Stimulated activated CD8-positive, alpha-beta memory T cell treated with anti-CD3 and anti-CD28 coated beads, Interleukin-15, amount 100 ng/mL, for 4 hours (primary cell): ENCODE measurements around the gene CLEC16A.
"Not testable (repeated sequence)": the region's sequence is repeated elsewhere in the genome, so short reads cannot be mapped to it uniquely, and the experiment has no call there.

Source experiments
- DNase-seq, 2 donors: peaks; one replicate each; pipeline ENCODE4 v3.0.0-alpha.2; 2020; ENCODE audit warnings: low read depth in 2 of 2

CLEC16A gene

DNA sequence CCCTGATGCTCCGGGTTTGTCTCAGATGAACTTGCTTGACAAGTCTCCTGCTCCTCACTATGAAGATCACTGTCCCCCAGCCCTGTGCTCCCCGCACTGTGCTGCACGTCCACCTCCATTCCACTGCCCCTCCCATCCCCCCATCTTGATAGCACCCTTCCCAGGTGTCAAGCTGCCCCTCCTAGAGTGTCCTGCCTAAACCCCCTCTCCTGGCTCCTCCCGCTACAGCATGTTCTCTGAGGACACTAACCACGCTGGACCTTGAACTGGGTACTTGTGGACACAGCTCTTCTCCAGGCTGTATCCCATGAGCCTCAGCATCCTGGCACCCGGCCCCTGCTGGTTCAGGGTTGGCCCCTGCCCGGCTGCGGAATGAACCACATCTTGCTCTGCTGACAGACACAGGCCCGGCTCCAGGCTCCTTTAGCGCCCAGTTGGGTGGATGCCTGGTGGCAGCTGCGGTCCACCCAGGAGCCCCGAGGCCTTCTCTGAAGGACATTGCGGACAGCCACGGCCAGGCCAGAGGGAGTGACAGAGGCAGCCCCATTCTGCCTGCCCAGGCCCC lies 20.6 kb upstream of the CLEC16A start:
- no peak for DNase-seq

DNA sequence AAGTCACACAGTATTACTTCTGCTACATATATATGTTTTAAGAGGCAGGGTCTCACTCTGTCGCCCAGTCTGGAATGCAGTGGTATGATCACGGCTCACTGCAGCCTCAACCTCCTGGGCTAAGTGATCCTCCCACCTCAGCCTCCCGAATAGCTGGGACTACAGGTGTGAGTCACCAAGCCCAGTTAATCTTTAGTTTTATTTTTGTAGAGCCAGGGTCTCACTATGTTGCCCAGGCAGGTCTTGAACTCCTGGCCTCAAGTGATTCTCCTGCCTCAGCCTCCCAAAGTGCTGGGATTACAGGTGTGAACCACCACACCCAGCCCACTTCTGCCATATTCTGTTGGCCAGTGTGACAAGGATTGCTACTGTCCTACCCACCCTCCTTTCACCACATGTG lies 19.1 kb upstream of the CLEC16A start:
- DNase-seq = not testable (repeated sequence)

DNA sequence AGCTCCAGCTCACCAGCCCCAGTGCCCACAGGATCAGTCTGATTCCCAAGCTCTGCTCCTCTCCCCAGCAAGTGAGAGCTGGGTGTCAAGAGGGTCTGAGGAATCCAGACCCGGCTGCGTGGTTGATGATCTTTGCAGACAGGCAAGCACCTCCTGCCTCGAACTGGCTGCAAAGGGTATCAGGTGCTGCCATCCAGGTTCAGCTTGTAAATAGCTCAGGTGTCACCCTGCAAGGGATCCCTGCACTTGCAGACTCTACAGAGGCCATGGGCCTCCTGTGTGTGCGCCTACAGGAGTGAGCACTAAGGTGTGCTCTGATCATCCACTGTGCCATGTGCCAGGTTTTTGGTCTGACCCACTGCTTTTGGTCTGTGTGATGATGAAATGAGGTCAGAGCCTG lies 18.3 kb upstream of the CLEC16A start:
- DNase-seq = no peak

DNA sequence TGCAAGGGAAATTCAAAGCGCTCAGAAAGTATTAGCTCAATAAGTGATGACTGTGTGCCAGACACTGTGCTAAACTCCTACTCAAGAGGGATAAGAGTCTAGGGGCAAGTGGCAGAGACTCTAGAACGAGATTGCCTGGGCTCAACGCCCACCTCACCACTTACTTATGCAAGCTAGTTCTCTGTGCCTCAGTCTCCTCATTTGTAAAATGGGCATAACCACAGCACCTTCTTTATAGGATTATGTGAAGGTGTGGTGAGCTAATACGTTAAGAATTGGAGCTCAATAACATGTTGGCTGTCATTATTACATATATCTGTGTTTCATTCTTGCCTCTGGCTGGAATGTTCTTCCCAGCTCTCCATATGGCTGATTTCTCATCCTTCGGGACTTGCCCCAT lies 17.5 kb upstream of the CLEC16A start:
- DNase-seq = no peak

DNA sequence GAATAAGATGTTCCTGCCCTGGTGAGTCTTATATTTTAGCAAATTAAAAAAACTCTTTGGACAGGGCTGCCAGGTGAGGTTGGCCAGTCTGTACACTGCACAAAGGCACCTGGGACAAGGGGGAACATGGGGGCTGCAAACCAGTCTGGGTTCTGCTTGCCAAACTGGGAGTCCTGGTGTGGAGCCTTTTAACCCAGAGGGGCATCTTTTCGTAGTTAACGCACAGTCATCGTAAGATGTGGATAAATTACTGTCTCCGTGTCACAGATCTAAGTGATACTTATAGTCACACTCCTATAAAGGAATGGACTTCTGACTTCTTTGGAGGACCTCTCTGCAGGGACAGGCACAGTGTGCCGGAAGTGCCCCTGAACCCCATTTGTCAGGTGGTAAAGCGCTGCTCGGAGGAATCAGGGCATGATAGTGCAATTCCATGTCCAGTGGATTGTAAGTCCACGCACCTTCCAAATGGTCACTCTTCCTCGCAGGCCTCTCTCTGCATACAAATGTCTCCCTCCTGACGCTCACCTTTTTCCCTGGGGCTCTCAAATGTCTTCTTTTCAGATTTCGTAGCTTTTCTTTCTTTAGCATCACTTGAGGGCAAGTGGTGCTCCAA lies 16.8 kb upstream of the CLEC16A start:
- DNase-seq = no peak

DNA sequence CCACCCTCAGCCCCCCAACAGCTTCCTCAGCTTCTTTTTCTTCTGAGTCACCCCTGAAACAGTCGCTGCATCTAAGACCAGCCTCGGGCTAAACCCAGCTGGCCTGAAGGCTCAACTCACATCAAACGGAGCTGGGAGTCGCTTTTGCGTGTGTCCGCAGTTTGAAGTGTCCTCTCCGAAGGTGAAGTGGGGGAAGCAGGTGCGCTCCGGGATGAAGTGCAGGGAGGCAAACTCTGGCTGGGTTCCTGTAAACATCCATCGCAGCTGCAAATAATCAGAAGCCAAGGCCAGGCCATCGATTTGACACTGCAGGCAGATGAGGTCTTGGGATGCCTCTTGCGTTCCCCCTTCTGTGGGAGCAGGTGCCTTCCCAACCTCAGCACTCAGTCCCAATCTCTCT lies 15.3 kb upstream of the CLEC16A start:
- DNase-seq = not testable (repeated sequence)

DNA sequence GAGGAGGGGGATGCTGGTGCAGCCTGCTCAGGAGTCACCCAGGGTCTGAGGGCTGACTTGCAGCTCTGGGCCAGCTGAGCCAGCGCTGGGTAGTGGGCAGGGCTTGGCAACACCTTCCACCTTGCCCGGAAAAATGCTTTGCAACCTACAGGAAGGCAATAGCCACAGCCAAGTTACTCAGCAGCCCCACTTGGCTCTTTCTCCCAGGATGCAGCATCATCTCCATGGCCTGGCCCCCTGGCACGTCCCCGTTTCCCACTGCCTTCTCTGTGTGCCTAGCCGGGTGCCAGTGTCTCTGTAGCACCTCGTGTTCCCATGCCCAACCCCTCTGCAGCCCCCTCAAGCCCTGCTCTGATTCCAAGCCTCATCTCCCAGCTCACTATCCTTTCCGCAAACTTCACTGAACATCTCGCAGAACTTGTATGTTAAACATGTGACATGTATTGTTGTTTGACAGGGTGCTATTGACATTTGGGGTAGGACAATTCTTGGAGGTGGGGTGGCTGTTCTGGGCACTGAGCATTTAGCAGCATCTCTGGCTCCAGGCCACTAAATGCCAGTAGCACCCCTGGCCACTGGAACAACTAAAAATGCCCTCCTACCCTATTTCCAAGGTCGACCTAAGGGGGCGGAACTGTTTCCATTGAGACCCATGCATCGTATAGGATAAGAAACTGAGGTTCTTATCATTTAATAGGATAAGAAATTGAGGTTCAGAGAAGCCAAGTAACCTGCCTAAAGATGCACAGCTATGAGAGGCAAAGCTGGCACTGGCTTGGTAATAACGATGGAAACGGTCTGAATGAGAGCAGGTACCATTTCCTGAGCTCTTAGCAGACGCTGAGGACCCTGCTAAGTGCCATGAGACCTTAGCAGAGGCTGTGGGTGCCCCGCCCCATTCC lies 14.3 kb upstream of the CLEC16A start:
- no peak for DNase-seq

DNA sequence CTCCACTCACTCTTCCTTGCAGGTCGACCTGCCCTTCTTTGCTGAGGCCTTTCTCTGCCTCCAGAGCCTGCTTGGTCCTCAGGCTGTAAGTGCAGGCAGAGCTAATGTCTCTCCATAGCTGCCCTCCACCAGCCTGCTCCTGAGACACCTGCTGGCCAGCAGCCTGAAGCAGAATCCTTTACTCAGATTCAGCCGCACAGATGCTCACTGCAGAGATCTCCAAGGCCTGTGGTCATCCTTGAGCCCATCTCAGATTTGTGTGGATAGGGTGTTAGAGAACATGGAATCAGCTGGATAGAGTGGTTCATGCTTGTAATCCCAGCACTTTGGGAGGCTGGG lies 13.6 kb upstream of the CLEC16A start:
- no peak for DNase-seq

DNA sequence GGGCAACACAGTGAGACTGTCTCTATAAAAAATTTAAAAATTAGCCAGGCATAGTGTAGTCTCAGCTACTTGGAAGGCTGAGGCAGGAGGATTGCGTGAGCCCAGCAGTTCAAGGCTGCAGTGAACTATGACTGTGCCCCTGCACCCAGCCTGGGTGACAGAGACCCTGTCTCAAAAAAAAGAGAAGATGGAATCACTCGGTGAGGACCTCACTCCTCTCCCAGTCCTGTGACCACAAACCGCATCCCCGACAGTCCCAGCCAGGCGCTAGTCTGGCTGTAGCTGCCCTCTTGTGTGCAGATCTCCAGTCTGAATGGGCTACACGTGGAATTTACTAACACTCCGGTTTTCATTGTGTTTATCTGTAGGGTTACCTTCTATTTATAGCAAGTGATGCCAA lies 13.2 kb upstream of the CLEC16A start:
- DNase-seq = no peak

DNA sequence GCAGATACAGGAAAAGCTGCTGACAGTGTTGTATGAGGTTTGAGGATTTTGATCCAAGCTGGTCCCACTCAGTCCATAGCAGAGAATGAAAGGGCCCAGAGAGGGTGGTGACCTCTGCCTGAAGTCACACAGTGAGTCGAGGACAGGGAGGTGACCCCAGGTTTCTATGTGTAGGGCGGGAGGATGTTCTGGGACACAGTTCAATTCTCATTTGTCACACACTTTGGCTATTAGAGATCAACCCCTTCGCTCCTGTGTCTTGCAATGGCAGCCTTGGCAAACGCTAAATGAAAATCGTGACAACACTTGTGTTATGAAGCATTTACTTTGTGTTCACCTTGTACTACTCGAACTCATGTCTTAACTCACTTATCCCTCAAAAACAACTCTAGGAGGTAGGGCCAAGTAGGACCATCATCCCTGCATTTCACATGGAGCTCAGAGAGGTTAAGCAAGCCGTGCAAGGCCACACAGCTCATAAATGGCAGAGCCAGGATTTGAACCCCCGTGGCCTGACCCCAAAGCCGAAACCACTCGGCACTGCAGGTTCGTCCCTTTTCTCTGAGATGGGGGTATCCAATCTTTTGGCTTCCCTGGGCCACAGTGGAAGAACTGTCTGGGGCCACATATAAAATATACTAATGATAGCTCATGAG lies 12.3 kb upstream of the CLEC16A start:
- no peak for DNase-seq

DNA sequence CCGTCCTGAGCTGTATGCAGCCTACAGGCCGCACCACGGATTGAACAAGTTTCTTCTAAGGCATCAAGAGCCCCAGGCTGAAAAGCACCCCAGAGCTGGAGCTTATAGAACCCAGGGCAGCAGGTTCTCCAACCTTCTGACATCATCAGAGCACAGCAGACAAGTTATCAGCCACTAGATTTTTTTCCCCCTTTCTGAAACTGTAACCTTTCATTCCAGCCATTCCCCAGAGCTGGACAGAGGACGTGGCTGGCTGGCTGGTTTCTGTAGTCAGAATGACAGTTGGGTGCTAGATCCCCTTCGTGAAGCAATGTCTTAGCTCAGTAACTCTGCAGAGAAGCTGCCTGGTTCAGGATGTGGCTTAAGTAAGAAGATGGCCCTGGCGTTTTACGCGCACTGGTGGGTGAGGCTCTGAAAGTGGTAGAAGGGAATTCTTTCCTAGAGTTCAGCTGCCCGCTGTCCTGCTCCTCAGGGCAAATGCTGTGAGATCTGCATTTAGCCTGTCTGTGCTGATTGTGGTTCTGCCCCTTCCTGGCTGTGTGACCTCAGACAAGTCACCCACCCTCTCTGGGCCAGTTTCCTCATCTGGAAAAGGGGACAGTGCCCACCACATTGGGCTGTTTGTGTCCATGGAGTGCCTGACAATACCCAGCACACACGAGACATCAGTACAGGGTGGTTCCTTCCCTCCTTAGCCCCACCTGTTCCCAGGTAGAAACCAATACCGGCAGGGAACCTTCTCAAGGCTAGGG lies 11.2 kb upstream of the CLEC16A start:
- DNase-seq = no peak

DNA sequence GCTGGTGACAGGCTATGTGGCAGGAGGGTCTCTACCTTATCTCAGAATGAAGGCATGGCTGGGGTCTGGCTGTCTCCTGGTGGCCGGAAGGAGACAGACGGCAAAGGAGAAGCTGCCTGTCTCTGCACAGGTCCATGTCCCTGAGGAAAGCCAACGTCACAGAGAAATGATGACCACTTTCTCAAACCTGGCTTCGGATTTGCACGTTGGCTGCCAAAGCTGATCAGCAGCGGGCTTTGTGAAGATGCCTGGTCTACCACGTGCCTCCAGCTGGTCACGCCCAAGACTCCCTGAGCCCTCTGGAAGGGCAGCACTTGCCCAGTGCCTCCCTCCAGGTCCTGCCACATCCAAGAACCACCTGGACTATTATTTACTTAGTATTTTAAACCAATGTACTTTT lies 10.5 kb upstream of the CLEC16A start:
- DNase-seq = no peak

DNA sequence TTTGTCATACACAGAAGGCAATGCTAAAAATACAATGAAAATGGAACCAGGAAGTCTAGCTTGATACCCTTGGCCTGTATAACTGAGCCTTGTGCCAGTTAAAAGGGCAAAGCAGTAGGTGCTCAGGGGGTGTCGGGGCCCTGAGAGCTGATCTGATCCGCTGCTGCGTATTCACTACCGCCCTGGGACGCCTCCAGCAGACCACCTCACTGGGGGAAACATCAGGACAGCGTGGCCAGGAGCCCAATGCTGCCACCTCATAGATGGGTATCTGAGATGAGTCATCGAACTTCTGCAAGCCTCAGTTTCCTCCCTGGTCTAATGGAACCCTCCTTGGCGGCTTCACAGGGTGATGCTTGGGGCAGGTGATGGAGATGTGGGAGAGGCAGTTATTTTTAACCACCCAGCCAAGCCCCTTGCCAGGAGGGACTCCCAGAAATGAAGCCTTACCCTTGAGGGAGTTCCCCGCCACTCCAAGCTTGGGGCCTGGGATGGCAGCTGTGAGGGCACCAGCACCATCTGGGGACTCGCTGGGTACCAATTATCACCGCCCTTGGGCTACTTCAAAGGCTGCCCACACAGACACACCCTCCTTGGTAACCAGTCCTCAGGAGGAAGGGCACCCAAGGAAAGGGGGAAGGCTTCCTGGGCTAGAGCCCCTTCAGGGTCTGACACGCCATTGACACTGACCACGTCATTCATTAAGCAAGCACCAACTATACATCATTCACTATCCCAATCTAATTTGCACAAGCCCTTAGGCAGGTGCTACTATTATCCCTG lies 9.8 kb upstream of the CLEC16A start:
- no peak for DNase-seq

DNA sequence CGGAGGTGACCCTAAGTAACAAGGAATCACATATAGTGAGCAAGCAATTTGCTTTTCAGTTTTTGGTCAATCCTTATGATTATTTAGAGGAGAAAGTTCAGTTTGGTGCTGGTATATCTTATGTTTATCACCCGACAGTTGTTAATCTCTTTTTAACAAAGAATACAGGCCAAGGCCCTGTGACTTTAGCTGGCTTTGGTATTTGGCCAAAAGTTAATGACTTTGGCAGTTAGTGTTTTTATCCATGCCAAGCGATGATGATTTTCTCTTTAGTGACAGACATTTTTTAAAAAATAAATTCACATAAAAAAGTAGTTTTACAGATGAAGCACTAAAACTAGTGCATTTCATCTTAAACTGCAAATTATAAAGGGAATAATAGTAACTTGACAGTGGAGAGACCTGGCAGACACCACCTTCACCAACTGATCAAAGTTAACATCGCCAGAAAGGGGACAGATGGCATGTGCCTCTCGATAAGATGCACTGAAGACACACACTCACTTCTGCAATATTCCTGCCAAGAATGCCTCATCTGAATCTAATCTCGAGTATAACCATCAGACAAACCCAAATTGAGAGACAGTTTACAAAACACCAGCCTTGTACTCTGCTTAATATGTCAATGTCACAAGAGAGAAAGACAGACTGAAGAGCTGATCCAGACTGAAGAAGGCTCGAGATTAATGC lies 9.0 kb upstream of the CLEC16A start:
- no peak for DNase-seq

DNA sequence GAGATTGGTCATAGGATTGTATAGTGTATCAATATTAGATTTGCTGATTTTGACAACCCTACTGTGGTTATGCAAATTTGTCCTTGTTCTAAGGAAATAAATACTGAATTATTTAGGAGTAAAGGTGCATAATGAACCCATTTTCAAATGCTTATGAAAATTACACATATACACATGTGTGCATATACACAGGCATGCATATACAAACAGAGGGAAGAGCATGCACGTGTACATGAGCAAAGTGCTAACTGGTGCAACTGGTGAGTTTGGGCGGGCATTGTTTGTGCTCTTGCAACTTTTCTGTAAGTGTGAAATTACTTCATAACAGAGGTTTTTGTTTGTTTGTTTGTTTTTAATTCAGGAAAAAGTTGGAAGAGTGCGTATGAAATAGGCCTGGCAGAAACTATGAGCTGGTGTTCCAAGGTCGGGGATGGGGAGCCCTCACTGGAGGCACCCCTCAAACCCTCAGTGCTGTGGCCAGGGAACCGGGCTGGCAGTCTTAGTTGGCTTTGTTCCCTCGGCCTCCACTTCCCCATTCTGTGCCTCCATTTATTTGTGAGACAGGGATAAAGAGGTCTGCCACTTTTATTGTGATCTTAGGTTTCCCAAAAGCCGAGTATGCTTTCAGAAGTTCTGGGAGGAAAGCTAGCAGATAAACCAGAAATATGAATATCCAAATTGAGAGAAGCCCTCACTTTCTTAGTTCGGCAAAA lies 7.9 kb upstream of the CLEC16A start:
- DNase-seq = no peak

DNA sequence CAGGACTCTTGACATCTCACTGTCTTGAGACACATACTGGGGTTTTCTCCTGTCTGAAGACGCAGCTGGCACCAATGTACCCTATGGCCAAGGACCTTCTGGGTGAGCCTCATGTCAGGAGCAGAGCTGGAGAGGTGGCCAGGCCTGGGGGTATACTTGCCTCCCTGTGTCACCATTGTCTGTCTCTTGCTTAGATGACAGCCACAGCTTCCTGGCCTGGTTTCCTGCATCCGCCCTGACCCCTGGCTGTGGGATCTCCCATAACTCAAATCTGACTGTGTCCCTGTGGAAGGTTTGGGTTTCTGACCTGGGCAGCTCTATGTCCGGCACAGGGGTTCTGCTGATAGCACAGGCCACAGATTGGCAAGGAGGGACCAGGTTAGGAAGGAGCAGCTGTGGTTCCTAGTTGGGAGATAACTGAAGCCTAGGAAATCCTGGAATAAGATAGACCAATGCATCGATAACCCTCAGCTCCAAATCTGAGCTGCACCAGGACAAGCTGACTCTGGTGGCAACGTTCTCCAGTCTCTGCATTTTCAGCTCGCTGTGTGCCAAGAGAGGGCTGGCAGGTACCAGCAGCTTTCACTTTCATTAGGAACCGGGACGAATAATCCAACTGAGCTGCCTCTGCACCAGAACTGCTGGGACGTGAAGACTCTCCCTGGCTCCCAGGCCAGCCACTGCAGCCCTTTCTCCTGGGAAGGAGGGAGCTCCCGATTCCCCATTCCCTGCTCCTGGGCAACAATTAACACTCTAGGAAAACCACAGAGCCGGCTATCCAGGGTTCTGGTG lies 7.1 kb upstream of the CLEC16A start:
- DNase-seq = no peak

DNA sequence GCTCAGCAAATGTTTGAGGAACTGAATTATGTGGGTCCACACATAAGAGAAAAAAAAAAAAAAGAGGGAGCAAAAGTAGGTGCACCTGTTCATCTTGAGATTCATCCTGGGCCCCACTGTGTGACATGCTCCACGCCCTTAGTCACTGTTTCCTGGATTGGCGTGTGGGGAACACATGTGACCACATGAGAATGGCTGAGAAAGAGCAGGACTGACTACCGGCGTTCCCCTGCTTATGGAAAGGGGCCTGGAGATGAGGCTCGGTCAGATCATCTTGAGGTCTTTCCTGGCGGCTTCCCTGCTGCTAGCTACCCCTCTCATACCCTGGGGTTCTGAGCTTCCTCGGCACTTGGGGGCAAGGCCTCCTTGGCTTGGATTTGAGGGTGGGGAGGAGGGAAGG lies 6.0 kb upstream of the CLEC16A start:
- DNase-seq = no peak

DNA sequence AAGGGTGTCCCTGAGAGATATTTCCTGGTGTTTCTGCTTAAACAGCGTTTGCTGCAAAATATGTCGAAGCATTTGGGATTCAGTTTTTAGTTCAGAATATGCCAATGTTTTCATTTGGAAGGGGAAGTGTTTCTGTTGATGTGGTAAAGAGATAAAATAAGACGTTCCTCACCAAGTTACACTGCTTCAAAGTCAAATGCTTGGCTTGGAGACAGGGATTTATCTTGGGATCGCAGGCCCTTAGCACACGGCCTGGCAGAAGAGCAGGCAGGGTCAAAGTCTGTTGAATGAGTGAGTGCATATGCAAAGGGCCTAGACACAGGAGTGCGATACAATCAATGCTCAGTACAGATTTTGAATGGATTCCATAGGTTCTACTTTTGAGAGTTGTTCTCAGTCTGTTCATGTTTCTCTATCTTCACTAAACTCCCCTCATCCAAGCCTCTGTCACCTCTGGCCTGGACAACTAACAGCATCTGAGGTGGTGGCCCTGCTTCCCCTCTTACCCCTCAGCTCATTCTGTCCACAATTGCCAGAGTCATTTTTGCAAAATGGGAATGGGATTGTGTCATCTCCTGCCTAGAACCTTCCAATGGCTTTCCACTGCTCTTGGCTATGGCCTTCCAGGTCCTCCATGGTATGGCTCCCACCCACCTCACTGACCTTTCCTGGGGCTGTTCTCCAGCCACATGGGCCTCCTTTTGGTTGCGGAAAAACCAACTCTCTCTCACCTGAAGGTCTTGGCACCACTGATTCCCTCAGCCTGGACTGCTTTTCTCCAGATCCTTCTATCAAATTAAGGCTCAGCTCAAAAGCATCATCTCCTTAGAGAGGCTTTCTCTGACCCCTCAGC lies 5.3 kb upstream of the CLEC16A start:
- DNase-seq = no peak
